GM21390 (cell line): ENCODE results near the gene NLRP4.
"Not testable (repeated sequence)": the region's sequence is repeated elsewhere in the genome, so short reads cannot be mapped to it uniquely, and the experiment has no call there.

ENCODE experiments used
- ATAC-seq: cut with Tn5 transposase; IDR thresholded peaks from one replicate; pipeline ENCODE4 v1.9.1; 2021; ENCODE audit not compliant: unreplicated experiment

Gene NLRP4

DNA sequence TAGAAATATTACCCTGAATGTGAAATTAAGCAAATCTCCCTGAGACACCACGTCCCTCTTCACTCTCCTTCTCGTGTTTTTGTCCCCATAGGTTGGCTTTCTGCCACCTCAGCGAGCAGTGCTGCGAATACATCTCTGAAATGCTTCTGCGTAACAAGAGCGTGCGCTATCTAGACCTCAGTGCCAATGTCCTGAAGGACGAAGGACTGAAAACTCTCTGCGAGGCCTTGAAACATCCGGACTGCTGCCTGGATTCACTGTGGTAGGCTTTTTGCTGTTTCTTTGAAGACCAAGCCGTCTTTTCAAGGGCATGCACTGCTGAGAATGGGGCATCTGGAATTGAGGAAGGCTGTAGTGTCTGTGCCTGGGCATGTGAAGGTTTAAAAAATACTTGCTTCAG, 34.4 kb downstream of the NLRP4 start:
- no peak for ATAC-seq

GRCh38 chr19:55877211-55877610, 40.9 kb downstream of the NLRP4 start:
- no peak for ATAC-seq

GRCh38 chr19:55882626-55883025, 46.3 kb downstream of the NLRP4 start:
- ATAC-seq = no peak

DNA sequence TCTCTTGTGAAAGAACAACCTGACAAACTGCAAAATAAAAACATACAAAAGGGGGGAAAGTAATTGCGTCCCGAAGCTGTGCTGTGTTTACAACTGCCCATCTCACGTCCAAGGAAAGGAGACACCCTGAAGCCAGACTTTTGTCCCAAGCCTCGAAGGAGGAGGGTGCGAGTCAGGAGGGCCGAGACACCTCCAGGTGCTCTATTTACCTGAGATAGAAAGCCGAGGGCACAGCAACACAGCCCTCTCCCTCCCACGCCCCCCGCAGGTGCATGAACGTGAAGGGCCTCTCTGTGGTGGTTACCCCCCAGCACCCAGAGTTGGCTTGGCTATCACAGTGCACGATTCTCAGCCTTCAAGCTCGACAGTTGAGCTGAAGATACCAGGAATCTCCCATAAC, 62.6 kb downstream of the NLRP4 start:
- no peak for ATAC-seq

DNA sequence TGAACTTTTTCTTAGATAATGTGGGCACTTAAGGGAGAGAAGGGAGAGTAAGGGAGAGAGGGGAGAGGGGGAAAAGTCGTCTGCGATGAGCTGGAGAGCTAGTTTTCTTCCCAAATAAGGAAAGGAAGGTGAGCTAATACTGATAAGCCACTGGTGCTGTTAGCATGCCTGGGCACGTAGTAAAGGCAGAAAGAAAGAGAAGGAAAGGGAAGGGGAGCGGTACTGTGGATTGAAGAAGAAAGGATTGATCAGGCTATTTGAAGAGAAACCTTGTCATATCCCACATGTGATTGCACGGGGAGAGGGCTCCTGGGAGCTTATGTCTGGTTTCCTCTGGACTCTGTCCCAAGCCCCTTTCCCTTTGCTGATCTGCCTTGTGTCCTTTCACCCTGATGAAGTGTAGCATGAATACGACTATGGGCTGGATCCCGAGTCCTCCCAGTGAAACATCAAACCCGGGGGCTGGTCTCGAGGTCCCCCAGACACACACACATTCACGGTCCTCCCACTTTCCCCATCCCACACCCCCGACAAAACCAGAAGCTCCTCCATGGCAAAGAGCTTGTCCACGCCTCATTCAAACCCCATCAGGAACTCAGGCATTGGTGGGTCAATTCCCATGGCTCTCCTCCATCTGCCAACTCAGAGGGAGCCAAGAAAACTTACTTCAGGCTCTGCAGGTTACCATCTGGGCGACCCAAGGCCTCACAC, 65.2 kb downstream of the NLRP4 start:
- no peak for ATAC-seq

GRCh38 chr19:55902080-55902751, 65.9 kb downstream of the NLRP4 start:
- no peak for ATAC-seq

- ATAC-seq = no peak
Measured at GRCh38 chr19:55907286-55907685, 70.9 kb downstream of the NLRP4 start.

DNA sequence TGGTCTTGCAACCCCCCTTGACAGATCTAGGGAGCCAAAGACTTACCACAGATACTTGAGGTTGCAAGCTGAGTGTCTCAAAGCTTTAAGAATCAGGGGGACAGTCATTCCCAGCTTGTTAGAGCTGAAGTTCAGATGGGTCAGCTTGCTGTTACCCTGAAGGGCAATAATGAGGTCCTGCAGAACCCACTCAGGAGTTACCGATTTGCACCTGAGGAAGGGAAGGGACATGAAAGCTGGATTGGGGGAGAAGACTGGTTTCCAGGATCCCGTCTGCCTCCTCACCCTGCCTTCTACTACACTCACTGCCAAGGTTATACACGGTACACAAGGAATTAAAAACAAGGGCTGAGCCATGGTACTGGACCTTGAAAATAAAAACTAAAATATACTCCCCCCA, 71.4 kb downstream of the NLRP4 start:
- ATAC-seq = no peak

DNA sequence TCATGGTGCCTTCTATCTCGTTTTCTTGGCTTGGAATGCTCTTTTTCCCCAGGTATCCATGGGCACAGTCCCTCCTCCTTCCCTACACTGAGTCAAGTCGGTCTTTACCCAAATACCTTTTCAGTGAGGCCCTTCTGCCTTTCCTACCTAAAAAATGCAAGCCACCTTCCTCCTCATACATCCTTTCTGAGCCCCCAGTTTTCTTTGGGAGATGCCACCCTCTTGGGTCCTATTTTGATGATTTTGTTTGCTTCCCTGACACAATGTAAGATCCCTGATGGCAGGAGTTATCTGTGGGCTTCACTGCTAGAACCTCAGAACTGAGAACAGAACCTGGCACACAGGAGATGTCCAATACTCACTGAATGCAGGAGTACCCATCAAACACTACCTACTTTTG, 73.5 kb downstream of the NLRP4 start:
- no peak for ATAC-seq

DNA sequence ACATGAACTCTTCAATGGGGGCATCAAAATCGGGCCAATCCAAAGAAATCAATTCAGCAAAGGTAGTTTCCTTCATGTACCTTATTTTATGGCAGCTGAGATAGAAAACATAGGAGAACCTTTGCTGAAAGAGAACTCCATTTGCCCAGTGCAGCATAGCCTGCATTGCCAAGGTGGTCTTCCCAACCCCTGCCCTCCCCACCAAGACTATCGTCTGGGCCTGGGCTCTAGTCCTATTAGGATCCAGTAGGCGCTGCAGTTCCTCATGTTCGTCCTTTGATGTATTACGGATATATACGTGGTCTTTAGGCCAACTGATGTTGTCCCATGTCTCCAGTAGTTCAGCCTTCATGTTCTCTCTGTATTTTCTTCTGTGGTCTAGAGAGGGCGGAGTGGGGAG, 76.6 kb downstream of the NLRP4 start:
- ATAC-seq = no peak

DNA sequence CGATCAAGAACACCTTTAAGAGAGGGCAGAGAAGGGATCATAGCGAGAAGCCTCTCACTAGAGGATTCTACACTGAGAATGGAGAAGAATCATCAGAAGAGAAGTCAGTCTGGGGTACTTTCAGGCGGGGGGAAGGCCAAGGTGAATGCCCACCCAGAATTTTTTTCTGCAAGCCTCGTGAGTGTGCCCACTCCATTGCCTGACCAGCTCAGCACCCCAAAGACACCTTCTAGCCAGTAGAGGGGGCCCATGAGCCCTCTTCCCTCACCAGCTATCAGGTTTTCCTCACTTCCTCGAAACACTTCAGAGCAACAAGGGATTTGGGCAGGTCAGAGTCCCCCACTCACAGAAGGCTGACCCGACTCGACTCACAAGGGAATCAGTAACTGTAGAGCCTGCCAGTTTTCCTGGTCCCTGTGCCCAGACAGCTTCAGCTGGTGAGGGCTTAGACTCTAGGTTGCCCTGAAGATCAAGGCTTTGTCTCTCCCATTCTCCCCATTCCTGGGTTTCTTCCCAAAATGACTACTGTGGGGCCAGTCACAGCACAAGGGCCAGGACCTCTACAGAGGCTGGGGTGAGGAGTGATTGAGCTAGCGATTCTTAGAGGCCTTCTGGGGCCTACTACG, 77.4 kb downstream of the NLRP4 start:
- no peak for ATAC-seq

DNA sequence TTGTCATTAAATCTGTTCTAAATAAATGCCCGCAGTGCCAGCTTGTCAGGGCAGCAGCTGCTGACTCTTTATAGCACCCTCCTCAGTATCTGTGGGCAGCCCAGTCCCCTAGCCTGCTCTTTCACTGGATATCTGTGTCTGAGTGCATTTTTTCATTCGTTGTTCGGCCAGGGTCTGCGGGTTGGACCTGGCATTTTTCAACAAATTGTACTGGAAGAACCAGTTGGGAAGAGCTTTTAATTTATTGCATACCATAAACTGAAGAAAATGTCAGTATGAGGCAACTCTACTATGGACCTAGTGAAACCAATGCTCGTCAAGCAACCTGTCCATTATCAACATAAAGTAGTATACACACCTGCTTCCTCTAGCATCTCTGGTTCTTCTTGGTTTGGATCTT, 87.2 kb downstream of the NLRP4 start:
- no peak for ATAC-seq

- ATAC-seq = no peak
Measured at GRCh38 chr19:55927991-55928390, 91.7 kb downstream of the NLRP4 start.

DNA sequence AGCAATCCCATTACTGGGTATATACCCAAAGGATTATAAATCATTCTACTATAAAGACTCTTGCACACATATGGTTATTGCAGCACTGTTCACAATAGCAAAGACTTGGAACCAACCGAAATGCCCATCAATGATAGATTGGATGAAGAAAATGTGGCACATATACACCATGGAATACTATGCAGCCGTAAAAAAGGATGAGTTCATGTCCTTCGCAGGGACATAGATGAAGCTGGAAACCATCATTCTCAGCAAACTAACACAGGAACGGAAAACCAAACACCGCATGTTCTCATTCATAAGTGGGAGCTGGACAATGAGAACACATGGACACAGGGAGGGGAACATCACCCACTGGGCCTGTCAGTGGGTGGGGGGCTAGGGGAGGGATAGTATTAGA, 92.9 kb downstream of the NLRP4 start:
- not testable (repeated sequence) for ATAC-seq

GRCh38 chr19:55930996-55931515, 94.7 kb downstream of the NLRP4 start:
- no peak for ATAC-seq
